Measurements from ENCODE around the gene SLC31A2. TPM values are rescaled to one million over a fixed set of nuclear protein-coding genes. Genes with fewer than 3 reads are reported as not detected.

Gene SLC31A2
- total and polyA plus RNA-seq, 2 experiments from 2014 or later: 1.8 to 3.8 TPM

DNA sequence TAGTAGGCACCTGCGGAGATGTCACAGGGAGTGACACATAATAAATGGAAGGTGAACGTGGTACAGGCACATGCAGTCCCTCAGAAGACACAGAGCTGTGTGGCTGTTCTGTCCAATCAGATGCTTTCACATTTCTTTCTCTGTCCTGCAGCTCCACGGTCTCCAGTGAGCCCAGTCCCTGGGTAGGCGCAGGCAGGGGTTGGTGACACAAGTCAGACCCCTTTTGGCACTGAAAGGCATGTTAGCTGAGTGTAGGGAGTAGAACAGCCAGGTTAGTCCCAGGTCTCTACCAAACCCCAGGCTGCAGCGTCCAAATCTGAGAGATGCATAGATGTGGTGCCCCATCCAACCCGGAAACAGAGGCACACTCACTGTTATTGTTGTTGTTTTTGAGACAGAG lies 2.8 kb downstream of the SLC31A2 start (continued):
- TF ChIP-seq, protein P1, sequence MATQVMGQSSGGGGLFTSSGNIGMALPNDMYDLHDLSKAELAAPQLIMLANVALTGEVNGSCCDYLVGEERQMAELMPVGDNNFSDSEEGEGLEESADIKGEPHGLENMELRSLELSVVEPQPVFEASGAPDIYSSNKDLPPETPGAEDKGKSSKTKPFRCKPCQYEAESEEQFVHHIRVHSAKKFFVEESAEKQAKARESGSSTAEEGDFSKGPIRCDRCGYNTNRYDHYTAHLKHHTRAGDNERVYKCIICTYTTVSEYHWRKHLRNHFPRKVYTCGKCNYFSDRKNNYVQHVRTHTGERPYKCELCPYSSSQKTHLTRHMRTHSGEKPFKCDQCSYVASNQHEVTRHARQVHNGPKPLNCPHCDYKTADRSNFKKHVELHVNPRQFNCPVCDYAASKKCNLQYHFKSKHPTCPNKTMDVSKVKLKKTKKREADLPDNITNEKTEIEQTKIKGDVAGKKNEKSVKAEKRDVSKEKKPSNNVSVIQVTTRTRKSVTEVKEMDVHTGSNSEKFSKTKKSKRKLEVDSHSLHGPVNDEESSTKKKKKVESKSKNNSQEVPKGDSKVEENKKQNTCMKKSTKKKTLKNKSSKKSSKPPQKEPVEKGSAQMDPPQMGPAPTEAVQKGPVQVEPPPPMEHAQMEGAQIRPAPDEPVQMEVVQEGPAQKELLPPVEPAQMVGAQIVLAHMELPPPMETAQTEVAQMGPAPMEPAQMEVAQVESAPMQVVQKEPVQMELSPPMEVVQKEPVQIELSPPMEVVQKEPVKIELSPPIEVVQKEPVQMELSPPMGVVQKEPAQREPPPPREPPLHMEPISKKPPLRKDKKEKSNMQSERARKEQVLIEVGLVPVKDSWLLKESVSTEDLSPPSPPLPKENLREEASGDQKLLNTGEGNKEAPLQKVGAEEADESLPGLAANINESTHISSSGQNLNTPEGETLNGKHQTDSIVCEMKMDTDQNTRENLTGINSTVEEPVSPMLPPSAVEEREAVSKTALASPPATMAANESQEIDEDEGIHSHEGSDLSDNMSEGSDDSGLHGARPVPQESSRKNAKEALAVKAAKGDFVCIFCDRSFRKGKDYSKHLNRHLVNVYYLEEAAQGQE (IDR thresholded peaks at IDR 0.05; ENCODE audit: unreplicated experiment): no peak
- no peak for TF ChIP-seq ZNF331 (CRISPR knock-in tag; IDR thresholded peaks at IDR 0.05; ENCODE audit: low read depth)
- no peak for TF ChIP-seq EZH2phosphoT487 (IDR thresholded peaks at IDR 0.05; ENCODE audit: unreplicated experiment)
- TF ChIP-seq EZH2 (IDR thresholded peaks at IDR 0.05; ENCODE audit: low read depth, unreplicated experiment): no peak
- TF ChIP-seq CREB1 (CRISPR knock-in tag; IDR thresholded peaks at IDR 0.05; ENCODE audit: low read depth): no peak

DNA sequence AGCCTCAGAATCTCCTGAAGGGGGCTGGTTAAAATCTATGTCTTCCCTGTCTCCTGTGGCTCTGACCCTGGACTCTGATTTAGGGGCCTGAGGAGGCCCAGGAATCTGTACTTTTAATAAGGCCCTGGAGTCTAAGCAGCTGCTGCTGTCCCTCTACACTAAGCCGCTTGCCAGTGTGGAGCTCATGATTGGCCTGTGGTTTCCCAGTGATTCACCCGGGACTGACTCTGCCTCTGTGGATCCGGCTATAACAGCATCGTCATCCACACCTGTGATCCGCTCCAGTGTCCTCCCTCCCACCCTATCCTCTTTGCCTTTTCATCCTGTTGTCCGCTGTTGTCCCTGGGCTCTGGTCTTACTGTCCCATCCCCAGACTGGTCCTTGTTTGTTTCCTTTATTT lies 3.7 kb downstream of the SLC31A2 start:
- Mint-ChIP-seq H3K36me3 (ENCODE audit: low read depth) (no peaks in the 10 kb centered on the region), H3K9me3 (no peaks in the 10 kb centered on the region), H3K27me3 (ENCODE audit: insufficient read depth, low read depth, poor library complexity) (peaks cover 14% of the 10 kb centered on the region), H3K4me3 (no peak overlapping the region), H3K4me1 (peaks cover 39% of the 10 kb centered on the region), H3K27ac (no peak overlapping the region)
- Histone ChIP-seq H3K27me3 (ENCODE audit: insufficient read depth) (peaks cover 17% of the 10 kb centered on the region), H3K4me1 (ENCODE audit: insufficient read depth) (peaks cover 10% of the 10 kb centered on the region), H3K4me3 (no peak overlapping the region), H2AFZ (no peak overlapping the region), H3K9me2 (ENCODE audit: insufficient read depth) (no peaks in the 10 kb centered on the region; the same call in 1 of the 2 replicates), H3F3A (replicated peaks; ENCODE audit: low read depth) (no peaks in the 10 kb centered on the region), H3K27ac (ENCODE audit: low read depth) (no peak overlapping the region), H3K79me2 (replicated peaks; ENCODE audit: insufficient read depth) (no peaks in the 10 kb centered on the region), H3K36me3 (ENCODE audit: insufficient read depth) (no peaks in the 10 kb centered on the region), H3K4me2 (no peak overlapping the region), H4K20me1 (replicated peaks; ENCODE audit: insufficient read depth) (no peaks in the 10 kb centered on the region)
- no peak for DNase-seq (ENCODE audit: low spot score)
- no peak for ATAC-seq
- TF ChIP-seq POLR2AphosphoS5 (IDR thresholded peaks at IDR 0.05; ENCODE audit: low read depth) (no peak), ZNF331 (CRISPR knock-in tag; IDR thresholded peaks at IDR 0.05; ENCODE audit: low read depth) (no peak), JUNB (IDR thresholded peaks at IDR 0.05; ENCODE audit: unreplicated experiment) (no peak)
- TF ChIP-seq, protein P2, sequence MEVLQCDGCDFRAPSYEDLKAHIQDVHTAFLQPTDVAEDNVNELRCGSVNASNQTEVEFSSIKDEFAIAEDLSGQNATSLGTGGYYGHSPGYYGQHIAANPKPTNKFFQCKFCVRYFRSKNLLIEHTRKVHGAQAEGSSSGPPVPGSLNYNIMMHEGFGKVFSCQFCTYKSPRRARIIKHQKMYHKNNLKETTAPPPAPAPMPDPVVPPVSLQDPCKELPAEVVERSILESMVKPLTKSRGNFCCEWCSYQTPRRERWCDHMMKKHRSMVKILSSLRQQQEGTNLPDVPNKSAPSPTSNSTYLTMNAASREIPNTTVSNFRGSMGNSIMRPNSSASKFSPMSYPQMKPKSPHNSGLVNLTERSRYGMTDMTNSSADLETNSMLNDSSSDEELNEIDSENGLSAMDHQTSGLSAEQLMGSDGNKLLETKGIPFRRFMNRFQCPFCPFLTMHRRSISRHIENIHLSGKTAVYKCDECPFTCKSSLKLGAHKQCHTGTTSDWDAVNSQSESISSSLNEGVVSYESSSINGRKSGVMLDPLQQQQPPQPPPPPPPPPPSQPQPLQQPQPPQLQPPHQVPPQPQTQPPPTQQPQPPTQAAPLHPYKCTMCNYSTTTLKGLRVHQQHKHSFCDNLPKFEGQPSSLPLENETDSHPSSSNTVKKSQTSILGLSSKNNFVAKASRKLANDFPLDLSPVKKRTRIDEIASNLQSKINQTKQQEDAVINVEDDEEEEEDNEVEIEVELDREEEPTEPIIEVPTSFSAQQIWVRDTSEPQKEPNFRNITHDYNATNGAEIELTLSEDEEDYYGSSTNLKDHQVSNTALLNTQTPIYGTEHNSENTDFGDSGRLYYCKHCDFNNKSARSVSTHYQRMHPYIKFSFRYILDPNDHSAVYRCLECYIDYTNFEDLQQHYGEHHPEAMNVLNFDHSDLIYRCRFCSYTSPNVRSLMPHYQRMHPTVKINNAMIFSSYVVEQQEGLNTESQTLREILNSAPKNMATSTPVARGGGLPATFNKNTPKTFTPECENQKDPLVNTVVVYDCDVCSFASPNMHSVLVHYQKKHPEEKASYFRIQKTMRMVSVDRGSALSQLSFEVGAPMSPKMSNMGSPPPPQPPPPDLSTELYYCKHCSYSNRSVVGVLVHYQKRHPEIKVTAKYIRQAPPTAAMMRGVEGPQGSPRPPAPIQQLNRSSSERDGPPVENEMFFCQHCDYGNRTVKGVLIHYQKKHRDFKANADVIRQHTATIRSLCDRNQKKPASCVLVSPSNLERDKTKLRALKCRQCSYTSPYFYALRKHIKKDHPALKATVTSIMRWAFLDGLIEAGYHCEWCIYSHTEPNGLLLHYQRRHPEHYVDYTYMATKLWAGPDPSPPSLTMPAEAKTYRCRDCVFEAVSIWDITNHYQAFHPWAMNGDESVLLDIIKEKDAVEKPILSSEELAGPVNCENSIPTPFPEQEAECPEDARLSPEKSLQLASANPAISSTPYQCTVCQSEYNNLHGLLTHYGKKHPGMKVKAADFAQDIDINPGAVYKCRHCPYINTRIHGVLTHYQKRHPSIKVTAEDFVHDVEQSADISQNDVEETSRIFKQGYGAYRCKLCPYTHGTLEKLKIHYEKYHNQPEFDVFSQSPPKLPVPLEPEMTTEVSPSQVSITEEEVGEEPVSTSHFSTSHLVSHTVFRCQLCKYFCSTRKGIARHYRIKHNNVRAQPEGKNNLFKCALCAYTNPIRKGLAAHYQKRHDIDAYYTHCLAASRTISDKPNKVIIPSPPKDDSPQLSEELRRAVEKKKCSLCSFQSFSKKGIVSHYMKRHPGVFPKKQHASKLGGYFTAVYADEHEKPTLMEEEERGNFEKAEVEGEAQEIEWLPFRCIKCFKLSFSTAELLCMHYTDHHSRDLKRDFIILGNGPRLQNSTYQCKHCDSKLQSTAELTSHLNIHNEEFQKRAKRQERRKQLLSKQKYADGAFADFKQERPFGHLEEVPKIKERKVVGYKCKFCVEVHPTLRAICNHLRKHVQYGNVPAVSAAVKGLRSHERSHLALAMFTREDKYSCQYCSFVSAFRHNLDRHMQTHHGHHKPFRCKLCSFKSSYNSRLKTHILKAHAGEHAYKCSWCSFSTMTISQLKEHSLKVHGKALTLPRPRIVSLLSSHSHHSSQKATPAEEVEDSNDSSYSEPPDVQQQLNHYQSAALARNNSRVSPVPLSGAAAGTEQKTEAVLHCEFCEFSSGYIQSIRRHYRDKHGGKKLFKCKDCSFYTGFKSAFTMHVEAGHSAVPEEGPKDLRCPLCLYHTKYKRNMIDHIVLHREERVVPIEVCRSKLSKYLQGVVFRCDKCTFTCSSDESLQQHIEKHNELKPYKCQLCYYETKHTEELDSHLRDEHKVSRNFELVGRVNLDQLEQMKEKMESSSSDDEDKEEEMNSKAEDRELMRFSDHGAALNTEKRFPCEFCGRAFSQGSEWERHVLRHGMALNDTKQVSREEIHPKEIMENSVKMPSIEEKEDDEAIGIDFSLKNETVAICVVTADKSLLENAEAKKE (CRISPR knock-in tag; IDR thresholded peaks at IDR 0.05): no peak
- TF ChIP-seq, protein P1 (IDR thresholded peaks at IDR 0.05; ENCODE audit: unreplicated experiment): no peak
